K562 (cell line): ENCODE data around the gene NBPF20. TPM values are rescaled to one million over a fixed set of nuclear protein-coding genes. Genes with fewer than 3 reads are reported as not detected.

Experiments
- CREM ChIP-seq: IDR thresholded peaks from 2 replicates; pipeline ENCODE4 v1.6.1; 2014; ENCODE audit warnings: antibody characterized with exemption, low read depth
- CTBP1 ChIP-seq: fragments of 450-650 bp; IDR thresholded peaks from 2 replicates; pipeline ENCODE4 v1.6.1; 2016; ENCODE audit warnings: borderline replicate concordance
- CXXC5 ChIP-seq: fragments of 250-450 bp; sonication (Bioruptor Pico); IDR thresholded peaks from 2 replicates; pipeline ENCODE4 v1.8.0; 2022; ENCODE audit warnings: inconsistent platforms, mild to moderate bottlenecking, moderate library complexity
- DDX20 ChIP-seq: fragments of 450-650 bp; IDR thresholded peaks from 2 replicates; pipeline ENCODE4 v1.6.1; 2016; ENCODE audit warnings: missing genetic modification characterization, low read depth, mild to moderate bottlenecking, missing compliant biosample characterization, moderate library complexity
- EGR1 ChIP-seq: fragments of 450-650 bp; conservative IDR thresholded peaks from 2 replicates; pipeline ENCODE4 v1.6.1; 2017; ENCODE audit warnings: mild to moderate bottlenecking
- GTF2E2 ChIP-seq: fragments of 200-800 bp; sonication (Bioruptor generic); IDR thresholded peaks from 2 replicates; pipeline ENCODE4 v1.6.1; 2016; ENCODE audit warnings: missing genetic modification characterization, missing compliant biosample characterization
- MEIS2 ChIP-seq: fragments of 450-650 bp; IDR thresholded peaks from 2 replicates; pipeline ENCODE4 v1.6.1; 2014; ENCODE audit warnings: mild to moderate bottlenecking; ENCODE audit not compliant: partially characterized antibody
- NFRKB ChIP-seq: fragments of 450-650 bp; IDR thresholded peaks from 2 replicates; pipeline ENCODE4 v1.6.1; 2016; ENCODE audit warnings: low read depth
- NONO ChIP-seq, 2 experiments: fragments of 200-400 bp in 1 of 2; fragments of 450-650 bp in 1 of 2; formaldehyde crosslinking in 1 of 2; IDR thresholded peaks; 2 replicates each; pipeline ENCODE4 v1.6.1; 2017; ENCODE audit warnings: low read depth in 2 of 2, mild to moderate bottlenecking in 2 of 2, moderate library complexity in 2 of 2, low read length in 1 of 2
- NR2C2 ChIP-seq, 2 experiments: fragments of 200-800 bp in 1 of 2; sonication (Bioruptor generic) in 1 of 2; sonication (generic) in 1 of 2; formaldehyde crosslinking in 1 of 2; IDR thresholded peaks; 2 replicates each; pipeline versions ENCODE4 v1.6.1 to v1.8.0; 2016 to 2022; ENCODE audit warnings: mild to moderate bottlenecking in 1 of 2, missing compliant biosample characterization in 1 of 2, missing genetic modification characterization in 1 of 2, missing genetic modification reagents in 1 of 2
- PBX2 ChIP-seq, 2 experiments: IDR thresholded peaks in 1 of 2; conservative IDR thresholded peaks in 1 of 2; 2 replicates each; pipeline ENCODE4 v1.6.1; 2016; ENCODE audit warnings: low read depth in 2 of 2, mild to moderate bottlenecking in 1 of 2, missing compliant biosample characterization in 1 of 2, missing genetic modification characterization in 1 of 2, moderate library complexity in 1 of 2
- POLR2B ChIP-seq: fragments of 450-650 bp; IDR thresholded peaks from 2 replicates; pipeline ENCODE4 v1.6.1; 2018; ENCODE audit warnings: low read depth; ENCODE audit not compliant: partially characterized antibody
- POLR2G ChIP-seq: fragments of 200-400 bp; formaldehyde crosslinking; IDR thresholded peaks from 2 replicates; pipeline ENCODE4 v1.6.1; 2017; ENCODE audit warnings: low read depth, mild to moderate bottlenecking, antibody characterized with exemption, low read length, moderate library complexity
- PTTG1 ChIP-seq: fragments of 450-650 bp; IDR thresholded peaks from 2 replicates; pipeline ENCODE4 v1.6.1; 2016; ENCODE audit warnings: low read depth, mild to moderate bottlenecking, missing genetic modification characterization, missing compliant biosample characterization
- PURB ChIP-seq: sonication (generic); formaldehyde crosslinking; IDR thresholded peaks from 2 replicates; pipeline ENCODE4 v1.9.0; 2021; ENCODE audit warnings: low read depth, mild to moderate bottlenecking, missing genetic modification reagents
- SFPQ ChIP-seq: fragments of 200-400 bp; formaldehyde crosslinking; IDR thresholded peaks from 2 replicates; pipeline ENCODE4 v1.6.1; 2017; ENCODE audit warnings: mild to moderate bottlenecking, low read depth, low read length, moderate library complexity
- SNRNP70 ChIP-seq: fragments of 200-400 bp; formaldehyde crosslinking; optimal IDR thresholded peaks from 2 replicates; pipeline ENCODE3; 2017; ENCODE audit warnings: low read depth, low read length
- SRSF9 ChIP-seq: fragments of 200-400 bp; formaldehyde crosslinking; IDR thresholded peaks from 2 replicates; pipeline ENCODE4 v1.6.1; 2017; ENCODE audit warnings: low read depth, low read length, borderline replicate concordance
- SUPT5H ChIP-seq: fragments of 450-650 bp; IDR thresholded peaks from 2 replicates; pipeline ENCODE4 v1.6.1; 2016
- TBL1XR1 ChIP-seq, 2 experiments: IDR thresholded peaks; 2 replicates each; pipeline ENCODE4 v1.6.1; 2012; ENCODE audit warnings: improper control_type of control experiment in 2 of 2, low read length in 2 of 2, mild to moderate bottlenecking in 1 of 2
- TFE3 ChIP-seq: fragments of 450-650 bp; formaldehyde crosslinking; IDR thresholded peaks from 2 replicates; pipeline ENCODE4 v1.4.0; 2020; ENCODE audit warnings: mild to moderate bottlenecking, mixed read lengths
- ZFP36 ChIP-seq: fragments of 150-350 bp; IDR thresholded peaks from 2 replicates; pipeline ENCODE4 v1.6.1; 2018; ENCODE audit warnings: low read length, low read depth; ENCODE audit not compliant: partially characterized antibody
- polyA plus RNA-seq, 8 experiments: library from polyadenylated mRNA; depleted of rRNA in 4 of 8; stranded (reverse) in 5 of 8; unstranded in 3 of 8; fragments of >200 nt; fragmentation: Nextera tagmentation in 2 of 8; fragmentation: Illumina TruSeq in 1 of 8; extraction: Ambion mirVana in 2 of 8; extraction: Trizol in 1 of 8; gene quantifications; 2 replicates each; pipeline versions ENCODE4 v1.2.1 to v1.2.3, GENCODE V29; 2011 to 2014; ENCODE audit warnings: inconsistent platforms in 1 of 8, missing spikeins in 1 of 8
- total RNA-seq, 7 experiments: library from RNA; depleted of rRNA in 6 of 7; stranded (reverse); fragments of >200 nt in 6 of 7; fragmentation: Illumina TruSeq in 2 of 7; extraction: Trizol in 2 of 7; gene quantifications; 2 replicates each; pipeline versions ENCODE4 v1.2.1 to v1.2.3, GENCODE V29; 2011 to 2021; ENCODE audit warnings: low replicate concordance in 1 of 7

The NBPF20 gene
- total and polyA plus RNA-seq, 9 of the 15 experiments (the other 6 are each of a cell fraction or from before 2014, with no cell fraction given): 0.38 to 2.7 (median 1.00) TPM

GRCh38 chr1:145425436-145426029 is at the start of gene NBPF20 (continued):
- TF ChIP-seq PBX2 (CRISPR knock-in tag; IDR thresholded peaks at IDR 0.05; ENCODE audit: low read depth): no peak
- no peak for TF ChIP-seq PBX2 (tag; conservative IDR thresholded peaks at IDR 0.05; ENCODE audit: low read depth)
- TF ChIP-seq CREM: no peak
- peak; percentile 94 for TF ChIP-seq POLR2B
- no peak for TF ChIP-seq SRSF9
- no peak for TF ChIP-seq NR2C2 (CRISPR knock-in tag; IDR thresholded peaks at IDR 0.05)
- TF ChIP-seq NR2C2 (tag; IDR thresholded peaks at IDR 0.05): no peak
- TF ChIP-seq NONO (IDR thresholded peaks at IDR 0.05; ENCODE audit: low read depth in 2 of 2, low read length in 1 of 2): no peak
- peak; percentile 61; the same call in 1 of the 2 replicates for TF ChIP-seq CXXC5 (CRISPR knock-in tag)
- TF ChIP-seq SFPQ: no peak
- TF ChIP-seq PTTG1 (tag): no peak
- no peak for TF ChIP-seq GTF2E2 (tag)
- TF ChIP-seq SUPT5H: peak; percentile 65
- no peak for TF ChIP-seq TFE3 (CRISPR knock-in tag)
- TF ChIP-seq NFRKB: no peak
- TF ChIP-seq PURB: no peak
- TF ChIP-seq ZFP36: no peak
- TF ChIP-seq POLR2G: peak; percentile 67
- peak; percentile 97 for TF ChIP-seq MEIS2
- TF ChIP-seq EGR1: no peak
- TF ChIP-seq TBL1XR1 (IDR thresholded peaks at IDR 0.05; ENCODE audit: low read length in 2 of 2): no peak
- TF ChIP-seq CTBP1: peak; percentile 90
- TF ChIP-seq SNRNP70: no peak
- no peak for TF ChIP-seq DDX20
